Calu3 (cell line): ENCODE measurements around the gene ABCF1. TPM values are rescaled to one million over a fixed set of nuclear protein-coding genes. Genes with fewer than 3 reads are reported as not detected.

Experiments
- BruUV-seq: library from RNA; stranded (reverse); fragments of 400-500 nt; replicated peaks from 2 replicates; lab custom pipeline; 2021; lab: Mats Ljungman, UMichigan
- CTCF ChIA-PET: fragments of 300-600 bp; sonication (Branson Sonifier 250); formaldehyde crosslinking; loops from one replicate; lab custom pipeline; 2022; ENCODE audit warnings: antibody characterized with exemption; lab: Charles Lee
- DNase-seq: peaks from one replicate; pipeline ENCODE4 v3.0.0; 2022
- H3K27ac Mint-ChIP-seq: one replicate; pipeline ENCODE4 v1.8.0; 2022; ENCODE audit warnings: mixed read lengths; ENCODE audit not compliant: unreplicated experiment
- H3K27me3 Mint-ChIP-seq: one replicate; pipeline ENCODE4 v1.8.0; 2022; ENCODE audit warnings: mixed read lengths; ENCODE audit not compliant: unreplicated experiment
- H3K36me3 Mint-ChIP-seq: one replicate; pipeline ENCODE4 v1.8.0; 2022; ENCODE audit warnings: mild to moderate bottlenecking, moderate library complexity, mixed read lengths; ENCODE audit not compliant: insufficient read depth, unreplicated experiment
- H3K4me1 Mint-ChIP-seq: one replicate; pipeline ENCODE4 v1.8.0; 2022; ENCODE audit warnings: mild to moderate bottlenecking, low read depth, mixed read lengths; ENCODE audit not compliant: unreplicated experiment
- H3K4me3 Mint-ChIP-seq: one replicate; pipeline ENCODE4 v1.8.0; 2022; ENCODE audit warnings: mild to moderate bottlenecking, low read depth, moderate library complexity, mixed read lengths; ENCODE audit not compliant: unreplicated experiment
- H3K9me3 Mint-ChIP-seq: one replicate; pipeline ENCODE4 v1.8.0; 2022; ENCODE audit warnings: low read depth, mixed read lengths; ENCODE audit not compliant: unreplicated experiment
- CTCF ChIP-seq: fragments of 200-600 bp; IDR thresholded peaks from one replicate; pipeline ENCODE4 v1.8.0; 2022; ENCODE audit warnings: antibody characterized with exemption; ENCODE audit not compliant: unreplicated experiment
- intact Hi-C: fragments of 100-400 bp; cut with micrococcal nuclease; formaldehyde crosslinking; loops from one replicate; pipeline ENCODE4 v1.10.0; 2022; ENCODE audit not compliant: unreplicated experiment
- total RNA-seq: library from RNA; stranded (reverse); gene quantifications from 2 replicates; pipeline ENCODE4 v1.2.3, GENCODE V29; 2022

ABCF1 gene
- total RNA-seq, 1 experiment from 2014 or later, result 88.3 TPM

GRCh38 chr6:30548375-30548774, 22.9 kb upstream of the ABCF1 start:
- BruUV-seq, result no TSS peak
- Mint-ChIP-seq H3K27me3 (no peaks in the 10 kb centered on the region), H3K27ac (no peak overlapping the region), H3K4me1 (no peaks in the 10 kb centered on the region), H3K4me3 (no peak overlapping the region), H3K9me3 (no peaks in the 10 kb centered on the region), H3K36me3 (peaks cover 37% of the 10 kb centered on the region)
- CTCF ChIA-PET, result interaction anchor here (0.9 kb wide), 1 partner anchor 66 kb away, joined by 3 read pairs; no protein-coding TSS in a partner anchor
- no peak for DNase-seq
- TF ChIP-seq CTCF, result no peak
- intact Hi-C loops, result loop anchor here (10.0 kb wide), 1 partner anchor 176 kb away; the partner anchor contains the start of gene TUBB

GRCh38 chr6:30554404-30554803, 16.8 kb upstream of the ABCF1 start:
- CTCF ChIA-PET, result no interaction called here
- Mint-ChIP-seq H3K4me3 (no peak overlapping the region), H3K27me3 (no peaks in the 10 kb centered on the region), H3K9me3 (no peaks in the 10 kb centered on the region), H3K36me3 (peaks cover 62% of the 10 kb centered on the region), H3K4me1 (peaks cover 21% of the 10 kb centered on the region), H3K27ac (no peak overlapping the region)
- DNase-seq, result no peak
- TF ChIP-seq CTCF, result no peak
- intact Hi-C loops, result no loop called here
- no TSS peak for BruUV-seq

GRCh38 chr6:30554962-30555815, 16.1 kb upstream of the ABCF1 start:
- H3K27ac Mint-ChIP-seq, result peak overlapping the region; percentile 97
- peak; percentile 21 for DNase-seq

GRCh38 chr6:30555816-30556065, 15.5 kb upstream of the ABCF1 start:
- no peak for TF ChIP-seq CTCF
- H3K4me3 Mint-ChIP-seq, result peak overlapping the region; percentile 91
- DNase-seq, result no peak
- no peaks in the 10 kb centered on the region for H3K27me3 Mint-ChIP-seq
- peaks cover 25% of the 10 kb centered on the region for H3K4me1 Mint-ChIP-seq
- intact Hi-C loops, result no loop called here
- peaks cover 62% of the 10 kb centered on the region for H3K36me3 Mint-ChIP-seq
- peak overlapping the region; percentile 97 for H3K27ac Mint-ChIP-seq
- BruUV-seq, result no TSS peak
- no peaks in the 10 kb centered on the region for H3K9me3 Mint-ChIP-seq
- CTCF ChIA-PET, result interaction anchor here (1.5 to 2.8 kb wide), 2 partner anchors 14 to 15 kb away, joined by 5 to 8 read pairs; partner anchors contain the start of gene ABCF1

More at GRCh38 chr6:30554962-30555815, 16.1 kb upstream of the ABCF1 start:
- TF ChIP-seq CTCF, result no peak
- peak overlapping the region; percentile 91 for H3K4me3 Mint-ChIP-seq
- CTCF ChIA-PET, result interaction anchor here (1.5 to 2.8 kb wide), 2 partner anchors 14 to 16 kb away, joined by 5 to 8 read pairs; partner anchors contain the start of gene ABCF1
- no TSS peak for BruUV-seq
- intact Hi-C loops, result no loop called here
- no peaks in the 10 kb centered on the region for H3K27me3 Mint-ChIP-seq
- peaks cover 25% of the 10 kb centered on the region for H3K4me1 Mint-ChIP-seq
- no peaks in the 10 kb centered on the region for H3K9me3 Mint-ChIP-seq
- H3K36me3 Mint-ChIP-seq, result peaks cover 67% of the 10 kb centered on the region
